HUES48 (cell line): ENCODE measurements around the gene CCDC117.
"Not testable (repeated sequence)": the region's sequence is repeated elsewhere in the genome, so short reads cannot be mapped to it uniquely, and the experiment has no call there.

Experiments
- H3K27ac ChIP-seq: one replicate; pipeline ENCODE4 v1.7.0; 2013; ENCODE audit warnings: low read depth, low read length, inconsistent platforms
- H3K27me3 ChIP-seq: 2 replicates; pipeline ENCODE4 v1.6.1; 2013; ENCODE audit warnings: mild to moderate bottlenecking, low read length; ENCODE audit not compliant: control insufficient read depth, insufficient read depth
- H3K36me3 ChIP-seq: 2 replicates; pipeline ENCODE4 v1.6.1; 2013; ENCODE audit warnings: low read length; ENCODE audit not compliant: control insufficient read depth, insufficient read depth
- H3K4me1 ChIP-seq: 2 replicates; pipeline ENCODE4 v1.6.1; 2013; ENCODE audit warnings: mild to moderate bottlenecking, low read length; ENCODE audit not compliant: control insufficient read depth, insufficient read depth
- H3K4me3 ChIP-seq: 2 replicates; pipeline ENCODE4 v1.5.1; 2013; ENCODE audit warnings: mild to moderate bottlenecking, low read depth, low read length
- H3K9ac ChIP-seq: 2 replicates; pipeline ENCODE4 v1.6.1; 2013; ENCODE audit warnings: mild to moderate bottlenecking, low read depth, low read length, moderate library complexity
- H3K9me3 ChIP-seq: 2 replicates; pipeline ENCODE4 v1.6.1; 2013; ENCODE audit warnings: low read length; ENCODE audit not compliant: control insufficient read depth, insufficient read depth

The CCDC117 gene

GRCh38 chr22:28819253-28820096 is 47.0 kb downstream of the CCDC117 start:
- Histone ChIP-seq H3K9ac (no peak overlapping the region), H3K4me3 (no peak overlapping the region), H3K4me1 (no peaks in the 10 kb centered on the region; the same call in 1 of the 2 replicates), H3K9me3 (no peaks in the 10 kb centered on the region), H3K36me3 (no peaks in the 10 kb centered on the region), H3K27me3 (no peaks in the 10 kb centered on the region), H3K27ac (no peak overlapping the region)

GRCh38 chr22:28820885-28821284 is 48.4 kb downstream of the CCDC117 start:
- Histone ChIP-seq H3K4me3 (no peak overlapping the region), H3K9me3 (no peaks in the 10 kb centered on the region), H3K27ac (no peak overlapping the region), H3K36me3 (no peaks in the 10 kb centered on the region), H3K9ac (no peak overlapping the region), H3K4me1 (no peaks in the 10 kb centered on the region; the same call in 1 of the 2 replicates), H3K27me3 (no peaks in the 10 kb centered on the region)

DNA sequence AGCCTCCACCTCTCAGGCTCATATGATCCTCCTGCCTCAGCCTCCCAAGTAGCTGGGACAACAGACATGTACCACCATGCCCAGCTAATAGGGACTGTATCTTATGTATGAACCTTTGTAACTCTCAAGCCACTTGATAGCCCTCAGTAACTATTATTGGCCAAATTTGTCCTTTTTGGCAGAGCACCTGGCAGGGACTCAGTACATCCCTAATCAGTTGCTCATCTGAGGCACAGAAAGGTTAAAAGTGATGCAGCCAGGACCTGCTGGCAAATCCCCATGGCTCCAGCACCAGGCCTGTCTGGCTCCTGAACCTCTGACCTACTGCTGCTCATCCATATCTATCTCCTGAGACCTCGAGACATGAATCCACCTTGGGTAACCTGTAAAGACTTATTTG is 49.0 kb downstream of the CCDC117 start:
- Histone ChIP-seq H3K4me1 (no peaks in the 10 kb centered on the region; the same call in 1 of the 2 replicates), H3K27me3 (no peaks in the 10 kb centered on the region), H3K36me3 (no peaks in the 10 kb centered on the region), H3K4me3 (no peak overlapping the region), H3K9ac (no peak overlapping the region), H3K9me3 (no peaks in the 10 kb centered on the region), H3K27ac (no peak overlapping the region)

DNA sequence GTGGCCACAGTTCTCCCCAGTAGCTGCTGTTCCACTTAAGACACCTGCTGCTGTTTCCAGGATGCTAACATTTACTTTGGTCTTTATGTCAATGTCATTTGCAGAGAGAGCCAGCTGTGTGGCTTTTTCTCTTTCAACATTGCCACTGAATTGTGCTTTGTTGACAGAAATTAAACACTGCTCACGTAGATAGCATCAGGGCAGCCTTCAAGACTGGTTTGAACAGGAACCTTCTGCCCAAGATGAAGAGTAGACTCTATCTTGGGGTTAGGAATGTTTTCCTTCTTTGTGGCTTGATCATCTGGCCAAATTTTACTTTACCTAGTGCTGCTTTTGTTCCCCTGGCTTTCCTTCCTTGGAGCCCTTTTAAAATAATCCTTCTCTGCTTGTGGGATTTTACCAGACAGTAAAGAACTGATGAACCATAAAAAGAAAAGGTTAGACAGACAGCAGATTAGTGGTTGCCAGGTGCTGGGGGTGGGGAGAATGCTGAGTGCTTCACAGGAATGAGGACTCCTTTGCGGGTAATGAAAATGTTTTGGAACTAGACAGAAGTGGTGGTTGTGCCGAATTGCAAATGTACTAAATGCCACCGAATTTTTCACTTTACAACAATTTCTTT is 50.5 kb downstream of the CCDC117 start:
- Histone ChIP-seq H3K27ac (no peak overlapping the region), H3K4me1 (no peaks in the 10 kb centered on the region; the same call in 1 of the 2 replicates), H3K4me3 (no peak overlapping the region), H3K9me3 (no peaks in the 10 kb centered on the region), H3K9ac (no peak overlapping the region), H3K36me3 (no peaks in the 10 kb centered on the region), H3K27me3 (no peaks in the 10 kb centered on the region)

DNA sequence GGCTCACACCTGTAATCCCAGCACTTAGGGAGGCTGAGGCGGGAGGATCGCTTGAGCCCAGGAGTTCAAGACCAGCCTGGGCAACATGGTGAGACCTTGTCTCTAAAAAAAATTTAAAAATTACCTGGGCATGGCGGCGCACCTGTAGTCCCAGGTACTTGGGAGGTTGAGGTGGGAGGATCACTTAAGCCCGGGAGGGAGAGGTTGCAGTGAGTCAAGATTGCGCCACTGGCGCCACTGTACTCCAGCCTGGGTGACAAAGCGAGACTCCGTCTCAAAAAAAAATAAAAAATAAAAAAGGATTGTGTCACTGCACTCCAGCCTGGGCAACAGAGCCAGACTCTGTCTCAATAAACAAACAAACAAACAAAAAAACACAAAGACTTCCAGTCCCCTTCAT is 52.0 kb downstream of the CCDC117 start:
- H3K36me3 ChIP-seq, H3K9ac ChIP-seq, H3K9me3 ChIP-seq, H3K4me1 ChIP-seq, H3K4me3 ChIP-seq, H3K27me3 ChIP-seq, H3K27ac ChIP-seq: not testable (repeated sequence)

DNA sequence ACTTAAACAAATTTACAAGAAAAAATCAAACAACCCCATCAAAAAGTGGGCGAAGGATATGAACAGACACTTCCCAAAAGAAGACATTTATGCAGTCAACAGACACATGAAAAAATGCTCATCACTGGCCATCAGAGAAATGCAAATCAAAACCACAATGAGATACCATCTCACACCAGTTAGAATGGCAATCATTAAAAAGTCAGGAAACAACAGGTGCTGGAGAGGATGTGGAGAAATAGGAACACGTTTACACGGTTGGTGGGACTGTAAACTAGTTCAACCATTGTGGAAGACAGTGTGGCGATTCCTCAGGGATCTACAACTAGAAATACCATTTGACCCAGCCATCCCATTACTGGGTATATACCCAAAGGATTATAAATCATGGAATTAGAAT is 53.9 kb downstream of the CCDC117 start:
- H3K4me3 ChIP-seq, H3K4me1 ChIP-seq, H3K27me3 ChIP-seq, H3K9me3 ChIP-seq, H3K27ac ChIP-seq, H3K9ac ChIP-seq, H3K36me3 ChIP-seq: not testable (repeated sequence)

DNA sequence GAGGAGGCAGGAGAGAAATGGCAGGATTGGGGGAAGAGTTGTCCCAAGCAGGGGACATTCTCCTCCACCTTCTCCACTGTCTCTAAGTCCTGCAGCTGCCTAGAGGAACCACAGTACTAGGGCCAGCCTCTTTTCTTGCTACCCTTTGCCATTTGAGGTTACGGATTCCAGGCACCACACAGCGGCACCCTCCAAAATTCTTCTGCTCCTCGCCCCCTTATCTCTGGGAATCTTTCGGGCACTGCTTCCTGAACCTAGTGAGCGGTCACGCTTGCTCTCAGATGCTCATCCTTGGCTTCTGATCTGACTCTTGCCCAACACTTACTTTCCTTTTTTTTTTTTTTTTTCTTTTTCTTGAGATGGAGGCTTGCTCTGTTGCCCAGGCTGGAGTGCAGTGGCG is 54.4 kb downstream of the CCDC117 start:
- Histone ChIP-seq H3K27me3 (no peaks in the 10 kb centered on the region), H3K36me3 (no peaks in the 10 kb centered on the region), H3K4me1 (no peaks in the 10 kb centered on the region), H3K9me3 (no peaks in the 10 kb centered on the region), H3K4me3 (no peak overlapping the region), H3K9ac (no peak overlapping the region), H3K27ac (no peak overlapping the region)

GRCh38 chr22:28829358-28830181 is 57.1 kb downstream of the CCDC117 start:
- no peaks in the 10 kb centered on the region for H3K27me3 ChIP-seq
- H3K4me1 ChIP-seq: no peaks in the 10 kb centered on the region
- H3K27ac ChIP-seq: no peak overlapping the region
- no peaks in the 10 kb centered on the region for H3K9me3 ChIP-seq
- H3K4me3 ChIP-seq: no peak overlapping the region
- H3K9ac ChIP-seq: no peak overlapping the region
- no peaks in the 10 kb centered on the region for H3K36me3 ChIP-seq

DNA sequence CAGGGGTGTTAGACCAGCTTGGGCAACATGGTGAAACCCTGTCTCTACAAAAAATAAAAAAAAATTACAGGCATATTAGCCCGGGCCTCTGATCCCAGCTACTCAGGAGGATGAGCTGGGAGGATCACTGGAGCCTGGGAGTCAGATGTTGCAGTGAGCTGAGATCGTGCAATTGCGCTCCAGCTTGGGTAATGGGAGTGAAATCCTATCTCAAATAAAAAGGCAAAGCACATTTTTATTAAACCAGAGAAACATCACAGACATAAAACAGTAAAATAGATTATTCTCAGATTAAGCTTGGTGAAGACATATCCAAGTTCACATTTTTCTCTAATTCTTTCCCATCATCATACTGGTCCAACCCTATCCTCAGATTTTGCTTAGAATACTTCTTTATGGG is 57.9 kb downstream of the CCDC117 start:
- Histone ChIP-seq H3K9me3 (no peaks in the 10 kb centered on the region), H3K4me1 (no peaks in the 10 kb centered on the region), H3K27ac (no peak overlapping the region), H3K4me3 (no peak overlapping the region), H3K36me3 (no peaks in the 10 kb centered on the region), H3K27me3 (no peaks in the 10 kb centered on the region), H3K9ac (no peak overlapping the region)

- H3K4me1 ChIP-seq: no peaks in the 10 kb centered on the region
- no peaks in the 10 kb centered on the region for H3K36me3 ChIP-seq
- no peaks in the 10 kb centered on the region for H3K27me3 ChIP-seq
- no peaks in the 10 kb centered on the region for H3K9me3 ChIP-seq
- H3K9ac ChIP-seq: no peak overlapping the region
- no peak overlapping the region for H3K27ac ChIP-seq
- H3K4me3 ChIP-seq: no peak overlapping the region
Observed at GRCh38 chr22:28831140-28832072, 58.9 kb downstream of the CCDC117 start.
